ENCODE measurements around the gene EXOC4. TPM values are rescaled to one million over a fixed set of nuclear protein-coding genes. Genes with fewer than 3 reads are reported as not detected.

EXOC4 gene
- polyA plus RNA-seq, 3 donors: 68.1 to 75.1 (median 70.9) TPM

DNA sequence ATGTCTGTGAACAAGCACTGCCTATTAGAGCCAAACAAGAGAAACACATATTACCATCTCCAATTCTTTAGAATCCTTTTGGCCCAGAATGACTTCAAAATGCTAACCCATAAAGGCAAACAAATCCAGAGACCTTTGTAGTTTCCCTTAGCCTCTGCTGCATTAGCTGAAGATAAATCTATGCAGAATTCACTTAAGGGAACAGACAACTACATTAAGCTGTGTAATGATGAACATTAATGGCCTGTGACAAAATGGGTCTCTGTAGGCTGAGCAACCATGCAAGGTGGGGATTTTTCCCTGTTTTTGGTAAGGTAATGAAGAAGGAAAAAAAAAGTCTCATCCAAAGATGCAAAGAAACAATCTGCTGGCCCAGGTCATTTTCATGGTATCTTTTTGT, 411.6 kb downstream of the EXOC4 start:
- no peak for DNase-seq (ENCODE audit: extremely low read depth in 1 of 11, low read depth in 9 of 11, low spot score in 4 of 11)

DNA sequence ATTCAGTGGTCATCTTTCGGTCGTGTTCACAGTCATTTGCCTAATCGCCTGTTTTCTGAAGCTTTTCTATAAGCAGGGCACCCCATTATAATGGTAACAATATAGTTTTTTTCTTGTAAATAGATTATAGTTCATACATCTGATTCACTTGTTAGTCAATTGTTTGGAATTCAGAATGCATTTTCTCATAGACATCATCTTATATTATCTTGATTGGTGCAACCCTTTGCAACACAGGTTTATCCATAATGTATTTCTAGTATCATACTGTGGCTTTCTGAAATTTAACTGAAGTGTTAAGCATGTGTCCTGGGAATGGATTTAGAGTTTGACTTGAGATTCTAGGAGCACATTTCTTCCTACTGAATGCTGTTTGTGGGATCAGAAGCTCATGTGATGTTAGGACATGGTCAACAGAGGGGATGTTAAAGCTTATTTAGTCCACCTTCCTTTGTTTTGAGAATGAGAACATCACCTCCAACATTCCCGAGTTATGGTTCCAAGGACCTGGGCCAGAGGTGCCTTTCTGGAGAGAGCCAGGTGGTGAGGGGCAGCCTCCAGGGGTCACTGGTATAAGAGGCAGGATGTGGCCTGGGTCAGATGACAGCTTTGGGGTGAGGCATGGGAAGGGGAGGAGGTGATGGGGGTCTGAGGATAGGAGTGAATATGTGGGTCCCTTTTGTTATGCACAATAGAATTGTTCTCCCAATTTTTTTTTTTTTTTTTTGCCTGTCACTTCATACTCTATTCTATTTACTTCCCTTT, 415.6 kb downstream of the EXOC4 start:
- no peak for DNase-seq (ENCODE audit: extremely low read depth in 1 of 11, low read depth in 9 of 11, low spot score in 4 of 11)

DNA sequence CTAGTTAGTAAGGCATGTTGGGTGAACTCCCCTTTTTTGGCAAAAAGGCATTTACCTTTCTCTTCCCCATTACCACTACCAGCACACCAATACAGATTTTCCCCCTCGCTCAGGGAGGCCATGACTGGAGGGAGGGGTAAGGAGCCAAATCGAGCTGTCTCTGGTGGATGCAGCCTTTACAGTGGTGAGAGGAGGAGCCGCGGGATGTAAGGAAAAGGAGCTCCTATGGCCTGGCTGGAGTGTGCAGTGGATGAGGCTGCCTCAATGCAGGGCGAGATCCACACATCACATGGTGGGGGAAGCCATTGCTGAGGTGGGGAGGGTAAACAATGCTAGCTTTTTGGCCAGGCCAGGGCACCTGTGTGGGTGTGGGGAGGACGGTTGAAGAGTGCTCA, 416.2 kb downstream of the EXOC4 start:
- no peak for DNase-seq (ENCODE audit: extremely low read depth in 1 of 11, low read depth in 9 of 11, low spot score in 4 of 11)

DNA sequence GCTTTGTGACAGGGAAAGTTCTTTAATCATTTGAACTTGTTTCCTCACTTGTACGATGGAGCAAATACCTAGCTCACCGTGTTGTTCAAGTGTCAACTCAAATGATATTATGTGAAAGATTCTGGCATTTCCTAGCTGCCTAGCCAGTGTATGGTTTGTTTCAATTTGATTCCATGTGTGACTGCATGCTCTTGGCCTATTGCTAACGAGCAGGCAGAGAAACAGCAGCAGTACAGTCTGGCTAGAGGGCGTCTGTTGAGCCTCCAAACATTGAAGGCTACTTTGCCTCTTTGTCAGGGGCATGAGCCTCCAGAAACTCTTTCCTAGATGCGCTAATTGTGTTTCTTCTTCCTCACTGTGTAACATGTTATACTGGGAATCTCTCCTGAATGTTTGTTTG, 417.4 kb downstream of the EXOC4 start:
- DNase-seq (ENCODE audit: extremely low read depth in 1 of 11, low read depth in 9 of 11, low spot score in 4 of 11): no peak

DNA sequence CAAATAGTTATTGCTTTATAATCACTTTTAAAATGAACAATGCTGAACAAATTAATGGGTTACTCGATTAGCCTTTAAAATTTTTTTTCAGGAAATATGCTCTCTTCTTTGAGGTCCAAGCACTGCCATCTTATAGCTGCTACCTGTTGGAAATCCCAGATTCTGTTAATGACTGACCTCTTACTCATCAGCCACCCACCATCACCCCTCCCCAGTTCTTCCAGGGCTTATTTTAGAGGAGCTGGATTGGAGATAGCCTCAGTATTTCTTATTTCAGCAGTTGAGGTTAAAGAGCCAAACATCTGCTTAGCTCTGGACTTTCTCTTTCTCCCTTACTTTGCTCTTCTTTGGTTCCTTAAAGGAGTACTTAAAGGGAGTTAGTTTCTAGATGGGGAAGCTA, 420.0 kb downstream of the EXOC4 start:
- no peak for DNase-seq (ENCODE audit: extremely low read depth in 1 of 11, low read depth in 9 of 11, low spot score in 4 of 11)

DNA sequence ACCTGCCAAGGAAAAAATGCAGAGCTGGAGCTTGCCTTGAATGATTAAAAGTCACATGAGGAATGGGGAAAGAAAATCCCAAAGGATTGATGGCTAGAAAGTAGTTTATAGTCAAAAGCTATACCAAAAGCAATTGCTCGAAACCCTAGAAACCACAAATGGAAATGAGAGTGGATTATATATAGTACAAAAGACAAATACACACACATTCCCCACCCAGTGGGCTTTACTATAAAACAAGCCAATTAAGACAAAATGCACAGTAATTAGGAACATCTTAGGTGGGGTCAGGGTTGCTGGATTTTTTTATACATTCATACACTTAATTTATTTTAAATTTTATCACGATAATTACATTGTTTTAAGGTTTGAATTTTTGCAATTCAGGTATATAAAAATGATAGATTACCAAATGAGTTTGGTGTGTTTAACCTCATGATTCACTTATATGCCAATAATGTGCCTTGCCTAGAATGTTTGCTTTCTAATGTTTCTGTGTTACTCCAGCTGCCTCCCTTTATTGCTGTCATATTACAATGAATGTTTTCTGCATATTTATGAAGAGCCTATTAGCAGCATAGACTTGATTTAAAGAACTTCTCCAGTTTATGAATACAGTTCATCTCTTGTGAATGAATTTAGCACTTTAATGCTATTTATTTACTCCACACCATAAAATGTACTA, 421.3 kb downstream of the EXOC4 start:
- DNase-seq (ENCODE audit: extremely low read depth in 1 of 11, low read depth in 9 of 11, low spot score in 4 of 11): no peak

DNA sequence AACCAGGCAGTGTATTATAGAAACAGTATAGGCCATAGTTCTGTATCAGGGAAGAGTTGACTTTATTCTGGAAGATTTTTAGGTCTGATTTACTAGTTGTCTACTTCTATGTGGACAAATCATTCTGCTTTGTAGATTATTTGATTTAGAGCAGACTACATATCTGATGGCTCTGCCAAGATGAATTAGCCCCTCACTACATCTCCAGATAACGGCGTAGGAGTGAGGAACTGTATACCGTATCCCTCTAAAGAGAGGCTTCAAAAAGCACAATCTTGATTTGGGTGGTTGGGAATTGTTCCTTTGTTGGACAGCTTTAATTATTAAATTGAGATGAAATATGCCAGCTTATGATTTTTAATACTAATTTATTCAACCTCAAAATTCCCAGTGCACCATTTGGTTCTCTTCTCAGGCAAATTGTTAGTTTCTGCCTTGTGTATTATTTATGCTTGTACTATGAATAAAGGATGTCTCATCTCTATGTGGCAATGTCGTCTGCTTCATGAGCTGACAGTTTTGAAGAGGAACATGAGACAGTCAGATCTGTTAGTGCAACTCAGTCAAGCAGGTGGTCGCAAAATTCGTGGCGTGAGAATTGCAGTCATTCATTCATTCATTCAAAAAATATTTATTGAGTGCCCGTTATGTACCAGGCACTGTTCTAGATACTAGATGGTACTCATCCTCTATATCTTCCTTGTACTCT, 422.8 kb downstream of the EXOC4 start:
- DNase-seq (ENCODE audit: extremely low read depth in 1 of 11, low read depth in 9 of 11, low spot score in 4 of 11): no peak

DNA sequence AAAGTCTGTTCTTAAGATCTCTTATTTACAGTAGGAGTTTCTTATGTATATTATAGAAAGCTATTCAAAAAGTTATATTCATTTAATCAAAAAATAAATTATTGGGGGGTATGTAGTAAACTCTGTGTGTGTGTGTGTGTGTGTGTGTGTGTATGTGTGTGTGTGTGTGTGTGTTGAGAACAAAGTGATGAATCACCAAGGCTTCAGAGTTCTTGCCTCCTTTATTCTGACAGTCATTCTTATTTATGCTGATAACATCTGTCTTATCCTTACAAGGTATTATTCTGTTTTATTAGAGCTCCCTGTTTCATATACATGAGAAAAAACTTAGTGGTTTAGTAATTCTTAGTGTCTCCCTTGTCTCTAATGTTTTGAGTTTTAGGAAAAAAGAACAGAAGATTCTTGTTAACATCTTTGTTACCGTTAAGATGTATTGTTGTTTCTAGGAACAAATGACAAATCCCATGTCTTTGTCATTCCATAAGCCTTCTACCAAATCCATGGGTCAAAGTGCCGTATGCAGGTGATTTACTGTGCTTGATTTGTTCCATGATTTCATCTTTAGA, 424.0 kb downstream of the EXOC4 start:
- no peak for DNase-seq (ENCODE audit: extremely low read depth in 1 of 11, low read depth in 9 of 11, low spot score in 4 of 11)

DNA sequence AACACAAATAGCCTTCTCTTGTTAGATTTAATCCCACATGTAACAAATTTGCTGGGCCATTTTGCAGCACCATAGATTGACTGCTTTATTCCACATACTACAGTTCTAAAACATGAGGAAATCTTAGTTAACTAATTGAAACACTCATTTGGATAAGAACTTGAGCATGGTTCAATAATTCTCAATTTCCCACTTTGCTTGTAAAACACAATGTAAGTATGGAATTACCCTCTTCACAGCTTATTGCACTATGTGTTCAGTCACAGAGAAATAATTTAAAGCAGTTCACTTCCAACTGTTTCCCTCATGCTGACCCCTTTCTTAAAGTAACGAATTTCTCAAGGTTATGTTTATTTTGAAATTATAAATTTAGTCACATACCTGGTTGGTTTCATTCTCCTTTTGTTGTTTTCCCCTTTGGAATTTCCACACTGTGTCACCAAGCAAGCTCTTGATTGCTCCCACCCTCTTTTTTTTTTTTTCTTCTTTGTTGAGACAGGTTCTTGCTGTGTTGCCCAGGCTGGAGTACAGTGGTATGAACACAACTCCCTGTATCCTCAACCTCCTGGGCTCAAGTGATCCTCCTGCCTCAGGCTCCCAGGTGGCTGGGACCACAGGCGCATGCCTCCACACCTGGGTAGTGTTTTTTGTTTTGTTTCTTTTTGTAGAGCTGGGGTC, 425.4 kb downstream of the EXOC4 start:
- no peak for DNase-seq (ENCODE audit: extremely low read depth in 1 of 11, low read depth in 9 of 11, low spot score in 4 of 11)

DNA sequence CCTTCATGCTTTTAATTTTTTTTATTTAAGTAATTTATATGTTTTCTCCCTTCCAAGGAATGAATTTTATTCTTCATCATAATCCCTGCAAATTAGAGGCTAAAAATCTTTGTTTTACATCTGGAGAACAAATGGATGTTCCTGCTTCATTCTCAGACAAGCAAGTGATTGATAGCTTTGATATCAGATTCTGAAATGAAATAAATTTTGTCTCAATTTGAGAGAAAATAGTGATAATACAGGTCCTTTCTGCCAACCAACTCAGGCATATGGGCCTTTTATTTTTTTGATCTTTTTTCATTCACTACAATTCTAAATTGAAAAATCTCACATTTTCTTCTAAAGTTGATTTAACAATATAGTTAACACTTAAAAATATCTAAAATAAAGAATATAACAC, 427.1 kb downstream of the EXOC4 start:
- no peak for DNase-seq (ENCODE audit: extremely low read depth in 1 of 11, low read depth in 9 of 11, low spot score in 4 of 11)

DNA sequence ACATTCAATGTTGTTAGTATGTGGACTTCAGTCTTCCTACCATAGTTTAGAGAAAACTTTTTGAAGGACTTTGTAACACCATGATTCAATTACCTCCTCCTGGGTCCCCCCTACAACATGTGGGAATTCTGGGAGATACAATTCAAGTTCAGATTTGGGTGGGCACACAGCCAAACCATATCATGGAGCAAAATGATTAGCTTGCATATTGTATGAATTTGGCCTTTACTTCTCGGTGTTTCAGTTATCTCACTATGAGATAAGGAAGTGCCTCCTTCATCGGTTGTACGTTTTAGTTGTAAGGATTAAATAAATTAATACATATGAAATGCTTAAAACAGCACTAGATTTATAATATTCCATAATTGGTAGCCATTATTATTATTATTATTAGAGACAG, 428.7 kb downstream of the EXOC4 start:
- DNase-seq (ENCODE audit: extremely low read depth in 1 of 11, low read depth in 9 of 11, low spot score in 4 of 11): no peak

DNA sequence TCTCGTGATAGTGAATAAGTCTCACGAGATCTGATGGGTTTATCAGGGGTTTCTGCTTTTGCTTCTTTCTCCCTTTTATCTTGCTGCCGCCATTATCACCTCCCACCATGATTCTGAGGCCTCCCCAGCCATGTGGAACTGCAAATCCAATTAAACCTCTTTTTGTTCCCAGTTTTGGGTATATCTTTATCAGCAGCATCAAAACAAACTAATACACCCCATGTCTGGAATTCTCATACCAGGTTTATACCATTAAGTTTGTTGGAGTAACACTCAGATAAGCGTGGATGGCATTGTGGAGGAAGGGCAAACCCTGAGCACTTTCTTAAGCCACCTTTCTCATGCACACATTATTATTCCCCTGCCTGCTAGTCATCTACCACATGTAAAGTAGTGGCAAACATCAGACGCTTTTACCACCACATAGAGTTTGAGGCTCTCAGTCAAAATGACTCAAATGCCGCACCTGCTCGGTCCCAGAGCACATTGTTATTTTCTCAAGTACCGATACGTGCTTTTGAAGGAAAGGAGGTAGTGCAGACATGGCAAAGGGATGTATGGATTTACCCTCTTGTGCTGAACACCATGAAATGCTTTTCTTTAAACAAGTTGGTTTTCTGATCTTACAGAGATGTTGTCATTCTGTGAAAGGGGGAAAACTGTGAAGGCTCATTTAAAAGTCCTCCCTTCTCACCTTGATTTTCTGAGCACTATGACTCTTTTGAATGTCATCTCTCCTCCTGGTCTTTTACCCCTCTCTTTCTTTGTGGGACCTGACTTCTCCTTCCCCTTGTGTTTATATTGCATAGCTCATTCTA, 429.7 kb downstream of the EXOC4 start:
- DNase-seq (ENCODE audit: extremely low read depth in 1 of 11, low read depth in 9 of 11, low spot score in 4 of 11): no peak

DNA sequence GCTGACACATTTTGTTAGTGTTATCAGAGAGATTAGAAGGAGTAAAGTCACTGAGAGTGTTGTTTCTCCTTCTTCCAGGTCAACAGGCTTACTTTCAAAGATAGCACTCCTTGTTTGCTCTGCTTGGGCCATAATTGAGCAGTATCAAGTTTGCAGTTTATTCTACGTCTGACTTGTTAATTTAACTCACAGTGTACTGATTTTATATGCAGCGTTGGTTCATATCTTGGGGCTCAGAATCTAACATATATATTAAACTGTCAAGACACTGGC, 430.2 kb downstream of the EXOC4 start:
- DNase-seq (ENCODE audit: extremely low read depth in 1 of 11, low read depth in 9 of 11, low spot score in 4 of 11): no peak

DNA sequence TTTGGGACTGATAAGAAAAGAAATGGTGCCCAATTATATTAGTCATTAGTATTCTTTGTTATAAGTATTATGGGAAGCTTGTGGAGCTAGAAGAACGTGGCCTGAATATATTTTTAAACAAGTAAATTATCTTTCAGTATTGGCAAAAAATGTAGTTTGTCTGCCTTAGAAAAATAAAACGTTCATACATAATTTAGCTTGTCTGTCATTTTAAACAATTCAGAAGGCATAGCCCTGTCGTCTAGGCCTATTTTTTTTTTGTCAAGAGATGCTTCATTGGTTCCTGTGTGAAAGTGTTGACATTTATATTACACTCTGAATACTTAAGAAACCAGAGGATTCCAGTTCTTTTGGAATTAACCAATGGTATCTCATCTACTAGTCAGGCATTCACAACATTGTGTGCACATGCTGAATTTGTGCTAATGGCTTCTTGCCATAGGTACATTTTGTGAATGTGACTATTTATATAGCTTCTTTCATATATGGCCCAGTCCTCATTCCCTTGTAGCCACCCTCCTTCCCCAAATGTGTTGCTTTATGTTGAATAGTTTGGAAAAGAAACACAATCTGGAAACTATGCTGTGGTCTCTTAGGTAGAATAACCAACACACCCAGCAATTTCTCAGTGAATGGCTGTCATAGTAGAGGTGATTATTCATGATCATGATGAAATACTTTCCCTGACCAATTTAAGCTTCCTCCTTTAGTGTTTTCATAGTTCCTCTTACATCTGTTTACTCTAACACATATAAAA, 435.8 kb downstream of the EXOC4 start:
- no peak for DNase-seq (ENCODE audit: extremely low read depth in 1 of 11, low read depth in 9 of 11, low spot score in 4 of 11)

DNA sequence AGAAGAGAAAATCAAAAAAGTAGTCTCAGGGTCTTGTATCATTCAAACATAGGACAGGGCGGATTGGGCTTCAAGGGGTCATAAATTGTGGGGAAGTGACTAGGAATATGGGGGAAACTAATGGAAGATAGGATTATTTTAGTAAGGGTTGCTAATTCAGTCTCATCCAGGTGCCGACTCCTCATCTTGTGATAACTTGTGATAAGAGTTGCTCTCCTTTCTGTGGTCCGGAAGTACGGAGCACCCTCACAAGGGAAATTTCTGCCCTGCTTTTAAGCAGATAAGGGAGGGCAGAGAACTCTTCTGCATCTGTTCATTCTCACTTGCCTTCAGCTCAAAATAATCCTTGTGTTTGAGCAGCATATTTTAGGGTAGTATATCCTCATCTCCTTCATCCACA, 437.9 kb downstream of the EXOC4 start:
- no peak for DNase-seq (ENCODE audit: extremely low read depth in 1 of 11, low read depth in 9 of 11, low spot score in 4 of 11)

DNA sequence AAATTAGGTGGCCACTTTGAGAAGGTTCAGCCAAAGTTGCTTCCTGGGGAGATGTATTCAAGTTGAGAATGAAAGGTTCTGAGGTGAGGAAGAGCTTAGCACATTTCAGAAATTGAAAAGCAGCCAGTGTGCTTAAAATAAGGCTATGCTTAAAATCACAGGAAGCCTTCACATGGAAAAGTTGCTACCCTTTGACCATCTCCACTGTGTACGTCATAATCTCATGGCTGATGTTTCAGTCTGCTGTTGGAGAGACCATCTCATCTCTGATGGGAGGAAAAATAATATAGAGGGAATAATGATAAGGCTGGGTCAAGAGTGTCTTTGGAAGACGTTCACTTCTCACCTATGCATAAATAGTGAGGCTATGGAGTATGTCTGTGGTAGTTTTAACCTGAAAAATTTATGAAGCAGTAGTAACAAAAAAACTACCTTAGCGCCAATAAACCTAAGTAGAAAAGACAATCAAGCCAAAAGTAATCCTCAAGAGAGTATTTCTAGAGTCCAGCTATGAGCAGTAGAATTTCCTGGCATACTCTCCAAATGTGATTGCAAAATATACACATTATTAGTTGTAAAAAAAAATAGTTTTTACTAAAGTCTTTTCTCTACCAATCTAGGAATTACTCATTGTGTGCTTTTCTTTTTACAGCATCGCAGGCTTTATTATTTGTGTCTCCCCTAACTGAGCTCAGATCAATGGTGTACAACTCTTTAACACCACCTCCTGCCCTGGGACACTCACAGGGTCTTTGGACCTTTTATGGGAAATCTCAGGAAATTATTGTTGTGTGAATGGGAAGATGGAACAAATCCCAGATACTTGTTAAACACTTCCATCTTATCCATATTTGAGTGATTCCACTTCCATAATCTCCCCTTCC, 439.1 kb downstream of the EXOC4 start:
- DNase-seq (ENCODE audit: extremely low read depth in 1 of 11, low read depth in 9 of 11, low spot score in 4 of 11): no peak

DNA sequence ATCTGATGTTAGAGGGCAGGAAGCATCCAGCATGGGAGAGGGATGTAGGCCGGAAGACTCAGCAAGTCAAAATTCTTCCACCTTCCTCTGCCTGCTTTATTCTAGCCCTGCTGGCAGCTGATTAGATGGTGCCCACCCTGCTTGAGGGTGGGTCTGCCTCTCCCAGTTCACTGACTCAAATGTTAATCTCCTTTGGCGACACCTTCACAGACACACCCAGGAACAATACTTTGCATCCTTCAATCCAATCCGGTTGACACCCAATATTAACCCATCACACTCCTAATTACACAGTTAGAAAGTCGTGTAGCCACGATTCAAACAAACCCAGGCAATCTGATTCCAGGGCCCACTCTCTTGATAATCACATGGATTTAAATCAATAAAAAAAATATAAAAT, 440.4 kb downstream of the EXOC4 start:
- no peak for DNase-seq (ENCODE audit: extremely low read depth in 1 of 11, low read depth in 9 of 11, low spot score in 4 of 11)

All from renal cortex interstitium (tissue), 11 donors.